Retinal pigment epithelial cell (primary cell): ENCODE measurements around the gene TMEM222.

Experiments
- DNase-seq: peaks from one replicate; pipeline ENCODE4 v3.0.0-alpha.2; 2010; ENCODE audit warnings: low read depth
- H3K4me3 ChIP-seq: 2 replicates; pipeline ENCODE4 v1.5.1; 2011; ENCODE audit warnings: mild to moderate bottlenecking, low read length, control low read depth, moderate library complexity
- CTCF ChIP-seq: conservative IDR thresholded peaks from 2 replicates; pipeline ENCODE4 v1.5.1; 2011; ENCODE audit warnings: low read depth, low read length, control low read depth, inconsistent platforms

The TMEM222 gene

GRCh38 chr1:27332536-27333281 is 10.7 kb downstream of the TMEM222 start:
- TF ChIP-seq CTCF, result peak; percentile 94
- no peak overlapping the region for H3K4me3 ChIP-seq
- no peak for DNase-seq

GRCh38 chr1:27333717-27334279 is 11.8 kb downstream of the TMEM222 start:
- TF ChIP-seq CTCF, result no peak
- no peak for DNase-seq
- H3K4me3 ChIP-seq, result no peak overlapping the region

- no peak for TF ChIP-seq CTCF
- no peak for DNase-seq
- H3K4me3 ChIP-seq, result no peak overlapping the region
These were observed 13.8 kb downstream of the TMEM222 start for GRCh38 chr1:27335506-27336422.

GRCh38 chr1:27336756-27337155 is 14.8 kb downstream of the TMEM222 start:
- no peak for TF ChIP-seq CTCF
- DNase-seq, result no peak
- no peak overlapping the region for H3K4me3 ChIP-seq

- DNase-seq, result no peak
- TF ChIP-seq CTCF, result no peak
- H3K4me3 ChIP-seq, result no peak overlapping the region
These were observed 16.8 kb downstream of the TMEM222 start for GRCh38 chr1:27338751-27339150.

- no peak overlapping the region for H3K4me3 ChIP-seq
- TF ChIP-seq CTCF, result no peak
- no peak for DNase-seq
These were observed 17.2 kb downstream of the TMEM222 start for GRCh38 chr1:27339213-27339612.
